ENCODE measurements around the gene LAMA5. TPM values are rescaled to one million over a fixed set of nuclear protein-coding genes. Genes with fewer than 3 reads are reported as not detected.
"Not testable (repeated sequence)": the region's sequence is repeated elsewhere in the genome, so short reads cannot be mapped to it uniquely, and the experiment has no call there.

Gene LAMA5
- total and polyA plus RNA-seq, 8 donors = 41.4 to 278 (median 79.6) TPM

- peaks cover 41 to 74% (median 60%) of the 10 kb centered on the region in 4 donors for H3K4me1 ChIP-seq
- H3K27ac ChIP-seq = peak overlapping the region; percentile 19 to 81 (median 68)
- no peaks in the 10 kb centered on the region for H3K27me3 ChIP-seq
- peak; percentile 66 to 89 for DNase-seq
- no peaks in the 10 kb centered on the region for H3K36me3 ChIP-seq
- 24 to 41% (median 40%) methylated on average over 12 to 26 of the region's 26 CpGs for WGBS, 5 donors
- no peaks in the 10 kb centered on the region for H3K9me3 ChIP-seq
- H3K4me3 ChIP-seq = no peak overlapping the region
- intact Hi-C loops (cut with DNase I; ENCODE audit: low total_unique reads) = no loop called here
- peak in 5 of 7 experiments; percentile 34 to 70 (median 51) for TF ChIP-seq CTCF (IDR thresholded peaks at IDR 0.05)
- peak in 1 of 3 donors; percentile 45 for TF ChIP-seq POLR2AphosphoS5 (IDR thresholded peaks at IDR 0.05)
- TF ChIP-seq POLR2A (IDR thresholded peaks at IDR 0.05) = no peak
- no peak for TF ChIP-seq EP300 (IDR thresholded peaks at IDR 0.05)
Observed at GRCh38 chr20:62376112-62377063, 9.3 kb upstream of the LAMA5 start.

- no peak for TF ChIP-seq CTCF (IDR thresholded peaks at IDR 0.05)
- TF ChIP-seq POLR2AphosphoS5 (IDR thresholded peaks at IDR 0.05) = no peak
- no peak for TF ChIP-seq EP300 (IDR thresholded peaks at IDR 0.05)
- no peak for TF ChIP-seq POLR2A (IDR thresholded peaks at IDR 0.05)
- H3K27me3 ChIP-seq = peaks cover 0 to 17% (median 0%) of the 10 kb centered on the region in 3 donors
- peaks cover 54 to 82% (median 74%) of the 10 kb centered on the region in 4 donors for H3K4me1 ChIP-seq
- H3K9me3 ChIP-seq = no peaks in the 10 kb centered on the region
- intact Hi-C loops (cut with DNase I; ENCODE audit: low total_unique reads) = no loop called here
- peak in 1 of 2 donors; percentile 57 for DNase-seq
- WGBS, 5 donors = 35 to 47% (median 37%) methylated on average over 19 to 24 of the region's 24 CpGs
- H3K27ac ChIP-seq = peak overlapping the region in 4 of 5 donors; percentile 66 to 81 (median 73)
- no peaks in the 10 kb centered on the region for H3K36me3 ChIP-seq
- no peak overlapping the region for H3K4me3 ChIP-seq
Observed at GRCh38 chr20:62374331-62375152, 7.4 kb upstream of the LAMA5 start.

GRCh38 chr20:62373631-62374179, 6.6 kb upstream of the LAMA5 start:
- H3K36me3 ChIP-seq; DNase-seq; H3K9me3 ChIP-seq; intact Hi-C loops (cut with DNase I; ENCODE audit: low total_unique reads); H3K4me3 ChIP-seq: not testable (repeated sequence)
- H3K27ac ChIP-seq = peak overlapping the region in 4 of 5 donors; percentile 6 to 81 (median 73)
- H3K4me1 ChIP-seq = peaks cover 62 to 89% (median 81%) of the 10 kb centered on the region in 4 donors
- peaks cover 0 to 25% (median under 1%) of the 10 kb centered on the region in 3 donors for H3K27me3 ChIP-seq
- WGBS, 5 donors = 83 to 93% (median 88%) methylated on average over 15 to 27 of the region's 40 CpGs; no CpG with 5 or more reads in 1 of the 5 donors

GRCh38 chr20:62372042-62372993, 5.2 kb upstream of the LAMA5 start:
- intact Hi-C loops (cut with DNase I; ENCODE audit: low total_unique reads) = no loop called here
- Histone ChIP-seq H3K36me3 (no peaks in the 10 kb centered on the region), H3K27ac (peak overlapping the region in 4 of 5 donors; percentile 14 to 92 (median 86)), H3K4me1 (peaks cover 64 to 89% (median 81%) of the 10 kb centered on the region in 4 donors), H3K9me3 (no peaks in the 10 kb centered on the region), H3K27me3 (peaks cover 0 to 39% (median 12%) of the 10 kb centered on the region in 3 donors), H3K4me3 (no peak overlapping the region)
- WGBS, 5 donors = 71 to 88% (median 85%) methylated on average over 23 to 29 of the region's 29 CpGs
- TF ChIP-seq POLR2A (IDR thresholded peaks at IDR 0.05) = no peak
- no peak for TF ChIP-seq CTCF (IDR thresholded peaks at IDR 0.05)
- no peak for TF ChIP-seq EP300 (IDR thresholded peaks at IDR 0.05)
- no peak for TF ChIP-seq POLR2AphosphoS5 (IDR thresholded peaks at IDR 0.05)
- DNase-seq = peak in 1 of 2 donors; percentile 41

All from stomach (tissue), 9 donors.